Gastrocnemius medialis (tissue), 4 donors: ENCODE measurements around the gene IRF2.

Experiments used
- POLR2A ChIP-seq, 2 donors: fragments of 450-650 bp; IDR thresholded peaks; one replicate each; pipeline ENCODE4 v1.6.1; 2017; ENCODE audit warnings: antibody characterized with exemption in 2 of 2, mild to moderate bottlenecking in 2 of 2, moderate library complexity in 2 of 2
- TF ChIP-seq, protein P1 (sequence below), 5 experiments: fragments of 450-650 bp in 3 of 5; fragments of 200-600 bp in 2 of 5; sonication (generic) in 2 of 5; IDR thresholded peaks in 4 of 5; conservative IDR thresholded peaks in 1 of 5; 1 replicate in 4 of 5; 2 replicates in 1 of 5; pipeline ENCODE4 v1.5.1; 2016 to 2019; ENCODE audit warnings: antibody characterized with exemption in 5 of 5, mild to moderate bottlenecking in 3 of 5, moderate library complexity in 3 of 5

- TF ChIP-seq, protein P1, sequence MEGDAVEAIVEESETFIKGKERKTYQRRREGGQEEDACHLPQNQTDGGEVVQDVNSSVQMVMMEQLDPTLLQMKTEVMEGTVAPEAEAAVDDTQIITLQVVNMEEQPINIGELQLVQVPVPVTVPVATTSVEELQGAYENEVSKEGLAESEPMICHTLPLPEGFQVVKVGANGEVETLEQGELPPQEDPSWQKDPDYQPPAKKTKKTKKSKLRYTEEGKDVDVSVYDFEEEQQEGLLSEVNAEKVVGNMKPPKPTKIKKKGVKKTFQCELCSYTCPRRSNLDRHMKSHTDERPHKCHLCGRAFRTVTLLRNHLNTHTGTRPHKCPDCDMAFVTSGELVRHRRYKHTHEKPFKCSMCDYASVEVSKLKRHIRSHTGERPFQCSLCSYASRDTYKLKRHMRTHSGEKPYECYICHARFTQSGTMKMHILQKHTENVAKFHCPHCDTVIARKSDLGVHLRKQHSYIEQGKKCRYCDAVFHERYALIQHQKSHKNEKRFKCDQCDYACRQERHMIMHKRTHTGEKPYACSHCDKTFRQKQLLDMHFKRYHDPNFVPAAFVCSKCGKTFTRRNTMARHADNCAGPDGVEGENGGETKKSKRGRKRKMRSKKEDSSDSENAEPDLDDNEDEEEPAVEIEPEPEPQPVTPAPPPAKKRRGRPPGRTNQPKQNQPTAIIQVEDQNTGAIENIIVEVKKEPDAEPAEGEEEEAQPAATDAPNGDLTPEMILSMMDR (IDR thresholded peaks at IDR 0.05 in 4 of 5, conservative IDR thresholded peaks at IDR 0.05 in 1 of 5) = no peak
- TF ChIP-seq POLR2A (IDR thresholded peaks at IDR 0.05) = no peak
Measured at GRCh38 chr4:184485279-184485678, 10.9 kb upstream of the IRF2 start.
